HG03175 (cell line): ENCODE measurements around the gene WHRN.

Source experiments
- ATAC-seq: cut with Tn5 transposase; IDR thresholded peaks from one replicate; pipeline ENCODE4 v1.9.1; 2021; ENCODE audit warnings: mild to moderate bottlenecking, moderate library complexity; ENCODE audit not compliant: unreplicated experiment

Gene WHRN

DNA sequence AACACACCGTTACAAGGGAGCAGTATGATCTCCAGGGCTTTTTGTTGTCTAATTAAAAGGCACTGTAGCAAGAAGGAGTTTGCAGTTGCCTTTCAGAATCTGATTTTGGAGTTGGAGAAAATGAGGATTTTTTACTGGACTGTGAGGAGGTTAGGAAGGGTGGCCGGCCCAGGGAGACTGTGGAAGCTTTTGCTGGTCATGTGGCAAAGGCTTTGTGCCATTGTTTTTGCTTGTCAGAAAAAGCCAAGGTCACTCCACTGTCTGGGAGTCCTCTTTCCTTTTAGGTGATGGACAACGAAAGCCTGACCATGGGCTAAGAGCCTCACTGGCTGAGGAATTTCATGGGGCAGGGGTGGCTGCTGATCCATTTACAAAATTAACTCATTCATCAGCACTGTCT lies 10.3 kb upstream of the WHRN start:
- ATAC-seq: no peak

- ATAC-seq: no peak
Measured at GRCh38 chr9:114513959-114514267, 8.6 kb upstream of the WHRN start.

- ATAC-seq: no peak
Measured at GRCh38 chr9:114513055-114513958, 8.0 kb upstream of the WHRN start.

- no peak for ATAC-seq
Measured at GRCh38 chr9:114511978-114512874, 7.0 kb upstream of the WHRN start.

DNA sequence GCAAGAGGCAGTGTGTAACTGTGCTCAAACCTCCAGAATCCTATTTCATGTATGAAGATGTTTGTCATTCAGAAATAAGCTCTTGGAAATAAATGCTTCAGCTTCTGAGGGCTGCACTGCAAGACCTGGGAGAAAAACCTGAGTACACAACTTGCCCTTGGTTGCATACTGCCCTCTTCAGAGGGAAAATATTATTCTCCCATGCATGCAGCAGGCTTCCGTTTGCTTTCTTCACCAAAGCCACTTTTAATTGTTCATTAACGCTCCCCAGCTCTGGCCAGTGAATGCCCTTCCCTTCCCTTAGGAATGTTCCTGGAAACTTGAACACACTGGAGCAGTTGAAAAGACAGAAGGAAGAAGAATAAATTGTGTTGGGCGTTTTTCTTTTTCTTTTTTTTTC lies 2.5 kb upstream of the WHRN start:
- no peak for ATAC-seq

- ATAC-seq: no peak
Measured at GRCh38 chr9:114506082-114506390, 763 bp upstream of the WHRN start.

DNA sequence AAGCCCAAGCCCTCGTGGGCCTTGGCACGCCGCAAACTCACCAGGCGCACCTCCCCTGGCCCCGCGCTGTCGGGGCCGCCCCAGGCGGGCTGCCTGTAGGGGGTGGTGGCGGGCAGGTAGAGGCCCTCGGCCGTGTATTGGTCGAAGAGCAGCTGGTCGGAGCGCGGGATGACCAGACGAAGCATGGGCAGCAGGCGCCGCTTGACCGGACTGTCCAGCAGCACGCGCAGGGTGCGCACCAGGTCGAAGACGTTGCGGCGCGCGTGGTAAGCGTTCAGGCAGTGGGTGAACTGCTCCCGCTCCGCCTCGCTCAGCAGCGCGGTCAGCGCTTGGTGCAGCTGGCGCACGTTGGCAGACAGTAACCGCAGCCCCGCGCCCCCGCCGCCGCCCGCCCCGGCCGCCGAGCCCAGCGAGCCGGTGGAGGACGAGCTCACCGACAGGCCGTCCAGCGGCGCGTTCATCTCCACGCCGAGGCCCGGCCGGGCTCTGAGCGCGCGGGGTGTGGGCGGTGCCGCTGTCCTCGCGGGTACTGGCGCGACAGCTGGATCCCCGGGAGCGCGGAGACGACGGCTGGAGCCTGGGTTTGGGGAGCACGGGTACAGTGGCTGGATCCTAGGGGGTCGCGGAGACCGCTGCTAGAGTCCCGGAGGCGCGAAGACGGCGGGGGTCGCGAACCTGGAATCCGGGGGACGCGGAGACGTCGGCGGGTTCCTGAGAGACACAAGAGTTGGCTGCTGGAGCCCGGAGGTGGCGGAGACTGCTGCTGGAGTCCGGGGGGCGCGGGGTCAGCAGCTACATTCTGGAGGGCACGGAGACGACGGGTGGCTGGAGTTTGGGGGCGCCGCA lies 709 bp downstream of the WHRN start:
- no peak for ATAC-seq

- ATAC-seq: no peak
Measured at GRCh38 chr9:114503522-114504340, 1.5 kb downstream of the WHRN start.

GRCh38 chr9:114503009-114503408 lies 2.3 kb downstream of the WHRN start:
- ATAC-seq: no peak

DNA sequence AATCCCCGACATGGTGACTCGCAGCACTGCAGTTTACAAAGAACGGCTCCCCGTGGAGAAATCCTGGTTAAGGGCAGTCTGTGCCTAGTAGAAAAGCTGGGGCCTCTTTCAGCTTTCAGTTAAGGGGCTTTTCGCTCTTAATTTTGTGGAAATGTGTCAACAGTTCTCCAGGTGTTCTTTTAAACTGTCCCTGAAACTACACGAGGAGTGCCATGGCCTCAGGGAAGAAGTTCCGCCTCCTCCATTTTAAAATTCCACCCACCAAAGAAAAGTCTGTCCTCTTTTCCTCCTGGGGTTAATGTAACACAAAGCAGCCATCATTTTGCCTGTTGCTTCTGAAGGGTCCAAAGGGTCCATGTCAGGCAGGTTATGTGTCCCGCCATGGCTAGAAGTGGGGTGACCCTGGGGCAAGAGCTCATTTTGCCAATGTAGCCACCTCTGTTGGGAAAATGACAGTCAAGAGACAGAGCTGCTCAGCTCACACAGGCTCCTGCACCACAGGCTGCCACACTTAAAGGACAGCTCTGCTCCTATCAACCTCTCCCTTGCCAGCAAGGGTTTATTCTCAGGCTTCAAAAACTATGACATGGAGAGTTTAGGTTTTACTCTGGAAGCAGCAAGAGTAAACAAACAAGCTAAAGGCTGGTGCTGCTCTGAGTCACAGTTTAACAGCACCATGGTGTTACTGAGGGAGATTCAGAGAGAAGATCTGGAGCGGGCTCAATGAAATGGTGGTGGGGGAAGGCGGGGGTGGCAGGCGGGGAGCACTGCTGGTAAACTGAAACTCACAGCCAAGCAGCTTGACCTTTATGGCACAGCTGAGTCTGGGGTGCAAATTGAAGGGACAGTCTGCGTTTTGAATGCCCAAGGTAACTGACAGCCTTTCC lies 3.2 kb downstream of the WHRN start:
- ATAC-seq: no peak

- no peak for ATAC-seq
Measured at GRCh38 chr9:114500697-114501292, 4.5 kb downstream of the WHRN start.

DNA sequence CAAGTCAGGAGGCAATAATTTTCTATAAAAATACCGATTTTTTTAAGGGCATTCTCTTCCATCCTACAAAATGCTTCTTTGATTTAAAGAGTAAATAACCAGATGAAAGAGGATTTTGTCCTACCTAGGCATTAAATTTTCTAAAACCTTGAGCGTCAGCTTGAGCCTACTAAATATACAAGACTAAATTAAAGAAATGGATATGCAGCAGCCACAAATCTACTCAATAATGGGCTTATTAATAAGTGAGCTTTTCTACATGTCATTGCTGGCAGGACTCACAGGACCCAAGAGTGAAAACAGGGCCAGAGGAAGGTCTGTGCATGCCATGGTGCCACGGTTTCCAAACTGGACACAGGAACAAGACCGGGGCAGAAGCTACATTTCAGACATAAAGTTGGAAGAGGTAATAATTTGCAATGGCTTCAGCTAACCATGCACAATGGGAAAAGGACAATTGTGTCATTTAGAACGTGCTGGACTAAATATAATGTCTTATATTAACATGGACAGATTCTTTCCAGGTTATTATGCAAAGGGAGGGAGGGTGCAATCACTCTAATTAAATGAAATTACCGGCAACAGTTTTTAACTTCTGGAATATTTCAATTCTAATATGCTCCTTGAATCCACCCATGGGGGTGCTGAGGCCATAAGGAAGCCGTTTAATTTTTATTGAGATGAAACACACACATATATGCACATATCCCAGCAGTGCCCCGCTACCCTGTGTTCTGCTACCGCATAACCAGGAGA lies 5.2 kb downstream of the WHRN start:
- ATAC-seq: no peak

DNA sequence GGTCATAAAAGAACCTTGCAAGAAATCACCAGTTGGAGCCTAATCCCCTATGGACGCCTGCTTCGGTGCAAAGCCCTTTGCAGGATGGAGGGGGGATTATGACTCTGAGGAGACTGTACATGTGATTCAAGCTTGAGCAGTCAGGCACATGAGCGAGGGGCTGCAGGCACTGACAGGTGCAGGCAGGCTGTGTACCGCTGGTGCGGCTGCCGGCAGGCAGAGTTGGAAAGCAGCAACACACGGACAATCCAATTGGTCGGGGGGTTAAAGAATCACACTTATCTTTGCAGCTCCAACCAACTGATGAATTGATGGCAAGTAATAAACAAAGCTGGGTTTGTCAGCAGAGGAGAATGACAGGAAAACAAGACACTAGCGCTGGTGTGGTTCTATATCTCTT lies 5.7 kb downstream of the WHRN start:
- ATAC-seq: no peak

- no peak for ATAC-seq
Measured at GRCh38 chr9:114497727-114498382, 7.4 kb downstream of the WHRN start.

DNA sequence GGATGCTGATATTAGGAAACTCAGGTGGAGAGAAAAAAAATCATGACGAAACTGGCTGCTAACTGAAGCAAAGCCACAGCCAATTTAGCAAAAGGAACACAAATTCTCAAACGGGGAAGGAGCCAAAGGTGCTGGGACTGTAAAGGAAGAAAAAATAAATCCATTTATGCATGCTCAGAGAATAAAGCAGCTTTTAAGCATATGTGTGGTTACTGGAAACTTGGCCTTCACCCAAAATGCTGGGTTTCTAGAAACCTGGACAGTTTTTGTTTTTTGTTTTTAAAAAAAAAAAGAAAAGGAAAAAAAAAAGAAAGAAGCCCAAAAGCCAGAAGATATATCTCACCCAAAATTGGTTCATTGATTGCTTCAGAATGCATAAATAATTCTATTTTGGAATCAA lies 8.0 kb downstream of the WHRN start:
- no peak for ATAC-seq

DNA sequence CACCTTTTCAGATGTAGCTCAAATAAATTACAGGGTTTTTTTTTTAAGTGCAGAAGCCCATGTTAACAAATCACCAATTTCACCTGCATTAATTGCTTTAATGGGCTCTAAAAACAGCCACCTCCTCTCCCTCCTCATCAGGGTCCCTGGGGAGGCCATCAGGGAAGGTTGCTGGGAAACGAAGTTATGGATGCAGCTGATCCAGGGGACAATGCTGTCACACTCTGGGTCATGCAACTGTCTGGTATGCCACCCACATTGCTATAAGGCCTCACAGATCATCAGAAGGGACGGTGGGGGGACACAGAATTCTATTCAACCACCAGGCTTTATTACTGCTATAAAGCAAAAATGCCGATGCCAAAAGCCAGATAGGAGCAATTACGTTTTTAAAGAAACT lies 9.3 kb downstream of the WHRN start:
- ATAC-seq: no peak

- no peak for ATAC-seq
Measured at GRCh38 chr9:114494776-114495569, 10.3 kb downstream of the WHRN start.
